Hematopoietic multipotent progenitor cell treated with erythropoietin and hydrocortisone succinate and interleukin-3 and kit ligand, for 15 days (in vitro differentiated cells): ENCODE results near the gene UBE2L3.

ENCODE experiments used
- DNase-seq: peaks from one replicate; pipeline ENCODE4 v3.0.0-alpha.2; 2015; ENCODE audit warnings: low spot score

The UBE2L3 gene

GRCh38 chr22:21646608-21647590 is 79.4 kb downstream of the UBE2L3 start:
- peak; percentile 83 for DNase-seq

GRCh38 chr22:21650280-21650679 is 82.8 kb downstream of the UBE2L3 start:
- no peak for DNase-seq

GRCh38 chr22:21650823-21651520 is 83.5 kb downstream of the UBE2L3 start:
- no peak for DNase-seq

- DNase-seq = no peak
These were observed 84.1 kb downstream of the UBE2L3 start for GRCh38 chr22:21651521-21652009.

- DNase-seq = peak; percentile 54
These were observed 84.6 kb downstream of the UBE2L3 start for GRCh38 chr22:21652010-21652546.

- no peak for DNase-seq
These were observed 85.3 kb downstream of the UBE2L3 start for GRCh38 chr22:21652547-21653545.

- DNase-seq = no peak
These were observed 89.5 kb downstream of the UBE2L3 start for GRCh38 chr22:21657020-21657359.

- peak; percentile 67 for DNase-seq
These were observed 90.0 kb downstream of the UBE2L3 start for GRCh38 chr22:21657360-21658032.

GRCh38 chr22:21659864-21660525 is 92.5 kb downstream of the UBE2L3 start:
- no peak for DNase-seq

GRCh38 chr22:21660904-21661303 is 93.4 kb downstream of the UBE2L3 start:
- DNase-seq = no peak

- DNase-seq = no peak
These were observed 94.5 kb downstream of the UBE2L3 start for GRCh38 chr22:21661991-21662390.

GRCh38 chr22:21663738-21664137 is 96.2 kb downstream of the UBE2L3 start:
- DNase-seq = no peak

GRCh38 chr22:21665047-21665851 is 97.7 kb downstream of the UBE2L3 start:
- no peak for DNase-seq

GRCh38 chr22:21666786-21667185 is 99.3 kb downstream of the UBE2L3 start:
- DNase-seq = no peak

- DNase-seq = no peak
These were observed 101.5 kb downstream of the UBE2L3 start for GRCh38 chr22:21669026-21669425.

- no peak for DNase-seq
These were observed 104.7 kb downstream of the UBE2L3 start for GRCh38 chr22:21672107-21672629.
